Effector memory CD4-positive, alpha-beta T cell (primary cell): ENCODE measurements around the gene RPS24.

ENCODE experiments used
- DNase-seq, 3 donors: peaks; one replicate each; pipeline ENCODE4 v3.0.0-alpha.2; 2020
- H3K27ac ChIP-seq: 2 replicates; pipeline ENCODE4 v1.7.0; 2013; ENCODE audit warnings: mild to moderate bottlenecking, low read length, moderate library complexity; ENCODE audit not compliant: insufficient read depth, poor library complexity, severe bottlenecking
- H3K27me3 ChIP-seq: replicated peaks from 2 replicates; pipeline ENCODE4 v1.7.0; 2013; ENCODE audit warnings: mild to moderate bottlenecking, low read length; ENCODE audit not compliant: insufficient read depth, control insufficient read depth, poor library complexity, severe bottlenecking
- H3K36me3 ChIP-seq: 2 replicates; pipeline ENCODE4 v1.7.0; 2013; ENCODE audit warnings: mild to moderate bottlenecking, low read length, moderate library complexity; ENCODE audit not compliant: control insufficient read depth, insufficient read depth
- H3K4me1 ChIP-seq: 2 replicates; pipeline ENCODE4 v1.7.0; 2013; ENCODE audit warnings: low read length, mild to moderate bottlenecking; ENCODE audit not compliant: control insufficient read depth, insufficient read depth, poor library complexity, severe bottlenecking
- H3K4me3 ChIP-seq: 2 replicates; pipeline ENCODE4 v1.7.0; 2013; ENCODE audit warnings: low read length, low read depth, mild to moderate bottlenecking; ENCODE audit not compliant: insufficient read depth, poor library complexity, severe bottlenecking
- H3K9me3 ChIP-seq: 2 replicates; pipeline ENCODE4 v1.7.0; 2013; ENCODE audit warnings: mild to moderate bottlenecking, low read length, moderate library complexity; ENCODE audit not compliant: control insufficient read depth

RPS24 gene

DNA sequence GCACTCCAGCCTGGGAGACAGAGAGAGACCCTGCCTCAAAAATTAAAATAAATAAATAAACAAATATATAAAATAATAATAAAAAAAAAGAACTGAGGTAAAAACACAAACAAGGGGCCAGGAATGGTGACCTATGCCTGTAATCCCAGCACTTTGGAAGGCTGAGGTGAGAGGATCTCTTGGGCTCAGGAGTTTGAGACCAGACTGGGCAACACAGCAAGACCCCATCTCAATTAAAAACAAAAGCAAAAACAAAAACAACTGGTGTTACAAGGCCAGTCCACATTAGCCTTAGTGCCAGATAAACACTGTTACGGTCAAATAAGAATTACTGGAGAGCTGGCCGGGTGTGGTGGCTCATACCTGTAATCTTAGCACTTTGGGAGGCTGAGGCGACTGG lies 9.9 kb upstream of the RPS24 start:
- Histone ChIP-seq H3K27ac (no peak overlapping the region), H3K9me3 (no peaks in the 10 kb centered on the region), H3K4me1 (no peaks in the 10 kb centered on the region), H3K36me3 (peaks cover 63% of the 10 kb centered on the region), H3K27me3 (no peaks in the 10 kb centered on the region), H3K4me3 (no peak overlapping the region)
- DNase-seq = no peak

DNA sequence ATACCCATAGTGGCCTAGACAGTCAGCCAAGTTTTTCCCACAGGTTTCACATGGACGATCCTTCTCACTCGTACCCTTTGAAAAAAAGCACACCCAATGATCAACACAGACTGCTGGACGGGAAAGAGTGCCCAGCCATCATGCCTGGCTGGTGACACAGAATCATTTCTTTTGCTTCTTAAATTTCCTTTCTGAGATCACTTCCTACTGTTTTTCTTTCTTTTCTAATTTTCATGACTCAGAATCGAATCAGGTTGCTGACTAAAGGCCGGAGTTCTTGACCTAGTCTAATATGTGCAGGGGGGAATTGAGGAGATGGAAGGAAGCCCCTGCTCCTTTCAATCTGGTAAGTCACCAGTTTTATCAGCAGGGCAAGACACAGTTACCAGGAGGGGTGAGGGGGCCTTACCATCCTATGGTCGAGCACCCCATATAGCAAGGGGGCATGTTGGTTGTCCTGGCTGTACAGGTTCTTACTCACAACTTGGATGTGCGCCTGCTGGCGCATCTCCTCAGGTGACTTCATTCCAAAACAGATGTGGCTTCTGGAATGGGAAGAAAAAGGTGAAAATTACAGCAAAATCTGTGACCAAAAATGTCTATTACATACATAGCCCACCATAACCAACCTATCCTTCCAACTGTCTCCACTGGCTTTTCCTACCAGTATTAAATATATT lies 7.8 kb upstream of the RPS24 start:
- Histone ChIP-seq H3K4me1 (peaks cover 7% of the 10 kb centered on the region), H3K27me3 (no peaks in the 10 kb centered on the region), H3K27ac (no peak overlapping the region), H3K4me3 (no peak overlapping the region), H3K9me3 (no peaks in the 10 kb centered on the region), H3K36me3 (peaks cover 47% of the 10 kb centered on the region)
- no peak for DNase-seq

DNA sequence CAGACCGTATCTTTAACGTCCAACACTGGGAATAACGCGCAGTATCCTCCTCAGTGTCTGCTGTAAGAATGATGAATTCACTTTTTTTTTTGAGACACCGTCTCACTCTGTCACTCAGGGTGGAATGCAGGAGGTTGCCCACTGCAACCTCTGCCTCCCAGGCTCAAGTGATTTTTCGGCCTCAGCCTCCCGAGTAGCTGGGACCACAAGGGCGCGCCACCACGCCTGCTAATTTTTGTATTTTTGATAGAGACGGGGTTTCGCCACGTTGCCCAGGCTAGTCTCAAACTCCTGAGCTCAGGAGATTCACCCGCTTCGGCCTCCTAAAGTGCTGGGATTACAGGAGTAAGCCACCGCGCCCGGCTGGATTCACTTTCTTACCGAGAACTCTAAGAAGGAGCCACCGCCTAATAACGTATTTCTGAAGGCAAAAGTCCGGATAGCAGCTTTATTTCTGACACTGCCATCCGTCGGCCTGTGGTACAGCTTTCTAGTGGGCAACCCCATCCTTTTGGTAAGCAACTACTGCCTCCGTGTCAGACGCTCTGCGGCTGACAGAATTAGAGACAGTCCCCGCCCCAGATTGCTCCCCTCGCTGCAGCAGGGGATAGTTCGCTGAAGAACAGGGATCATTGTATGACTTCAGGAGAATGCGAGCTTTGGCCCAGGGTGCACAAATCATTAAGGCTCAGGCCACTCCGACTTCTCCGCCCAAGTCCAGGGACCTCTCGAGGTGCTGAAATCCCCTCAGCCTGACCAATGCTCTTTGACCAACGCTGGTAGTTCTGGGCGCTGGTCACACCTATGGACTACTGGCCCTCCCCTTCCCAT lies 5.0 kb upstream of the RPS24 start:
- H3K4me1 ChIP-seq = peaks cover 7% of the 10 kb centered on the region
- H3K36me3 ChIP-seq = peaks cover 20% of the 10 kb centered on the region
- H3K27me3 ChIP-seq = no peaks in the 10 kb centered on the region
- H3K4me3 ChIP-seq = peak overlapping the region; percentile 98
- H3K9me3 ChIP-seq = no peaks in the 10 kb centered on the region
- H3K27ac ChIP-seq = peak overlapping the region; percentile 69
- peak; percentile 4 to 11 (median 10) for DNase-seq

DNA sequence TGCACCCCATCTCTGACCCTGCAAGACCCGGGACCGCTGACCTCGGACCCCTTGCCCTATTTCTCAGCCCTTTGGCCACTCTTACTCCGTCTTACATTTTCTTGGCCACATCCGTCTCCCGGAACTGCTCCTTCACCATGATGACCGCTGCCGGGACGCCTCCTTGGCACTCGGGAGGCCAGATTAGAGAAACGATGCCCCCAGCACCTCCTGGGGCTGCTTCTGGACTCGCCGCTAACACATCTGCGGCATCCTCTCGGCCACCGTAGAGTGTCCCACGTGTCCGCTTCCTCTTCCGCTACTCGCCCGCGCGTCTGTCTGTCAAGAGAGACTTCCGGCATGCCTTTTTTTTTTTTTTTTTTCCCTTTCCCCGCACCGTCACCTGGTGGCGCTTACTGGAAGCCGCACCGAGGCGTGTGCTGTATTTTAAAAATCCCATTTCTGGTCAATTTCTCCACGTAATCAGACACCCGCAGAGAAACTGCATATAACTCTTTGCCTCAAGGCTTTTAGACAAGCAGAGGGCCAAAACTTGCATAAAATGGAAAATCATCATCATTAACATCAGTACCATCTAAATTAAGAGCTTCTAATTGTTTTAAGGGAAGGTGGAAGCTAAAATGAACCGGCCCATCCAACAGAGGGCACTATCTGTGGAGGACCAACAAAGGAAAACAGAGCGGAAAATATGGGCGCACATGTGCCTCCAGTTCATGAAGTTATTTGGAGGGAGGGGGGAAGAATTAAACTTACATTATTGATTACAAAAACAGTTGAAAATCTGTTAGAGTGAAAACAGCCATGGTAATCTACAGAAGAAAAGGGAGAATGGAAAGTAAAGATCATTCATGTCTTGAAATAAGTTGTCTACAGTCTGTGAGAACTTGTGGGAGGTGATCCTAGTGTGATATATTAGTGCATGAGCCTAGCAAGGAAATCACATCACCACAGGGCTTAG lies 4.1 kb upstream of the RPS24 start, which contains the start of gene POLR3A:
Gene POLR3A (minus strand): TSS at position 247 of the 958 bp plus-strand sequence. CDS start 108 bp downstream, at position 139.
- peak; percentile 85 to 87 (median 86) for DNase-seq
- peaks cover 10% of the 10 kb centered on the region for H3K4me1 ChIP-seq
- peak within 1 kb of the TSS; percentile 98 for H3K4me3 ChIP-seq
- no peaks in the 10 kb centered on the region for H3K27me3 ChIP-seq
- peak within 1 kb of the TSS; percentile 69 for H3K27ac ChIP-seq
- H3K9me3 ChIP-seq = no peaks in the 10 kb centered on the region
- H3K36me3 ChIP-seq = peaks cover 11% of the 10 kb centered on the region

DNA sequence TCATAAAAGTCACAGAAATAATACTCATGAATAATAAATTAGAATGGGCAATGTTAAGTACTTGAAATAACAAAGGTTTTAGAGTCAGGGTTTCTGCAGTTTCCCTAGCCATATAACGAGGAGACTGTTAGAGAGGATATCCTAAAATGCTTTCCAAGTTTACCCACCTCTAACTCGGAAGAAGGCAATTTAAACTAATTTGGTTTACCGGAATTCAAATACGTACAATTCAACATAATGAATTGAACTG lies 351 bp upstream of the RPS24 start:
- peak overlapping the region; percentile 96 for H3K4me3 ChIP-seq
- H3K36me3 ChIP-seq = peaks cover 32% of the 10 kb centered on the region
- no peak for DNase-seq
- H3K27me3 ChIP-seq = no peaks in the 10 kb centered on the region
- peaks cover 36% of the 10 kb centered on the region for H3K4me1 ChIP-seq
- H3K27ac ChIP-seq = peak overlapping the region; percentile 37
- no peaks in the 10 kb centered on the region for H3K9me3 ChIP-seq

DNA sequence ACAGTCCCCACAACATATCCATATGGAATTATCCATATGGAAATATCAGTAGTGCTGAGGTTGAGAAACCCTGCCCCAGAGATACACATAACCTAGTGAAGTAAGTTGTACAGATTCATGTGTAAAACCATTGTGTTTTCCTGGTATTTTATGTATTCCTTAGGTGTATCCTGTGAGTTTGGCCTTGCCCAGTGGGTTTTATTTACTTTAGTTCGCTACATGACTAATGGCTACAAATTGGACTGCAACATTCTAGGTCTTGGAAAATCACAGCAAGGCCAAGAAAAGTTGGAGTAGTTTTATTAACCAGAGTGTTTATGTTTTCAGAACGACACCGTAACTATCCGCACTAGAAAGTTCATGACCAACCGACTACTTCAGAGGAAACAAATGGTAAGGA lies 1.4 kb downstream of the RPS24 start:
- no peaks in the 10 kb centered on the region for H3K27me3 ChIP-seq
- no peak for DNase-seq
- peaks cover 49% of the 10 kb centered on the region for H3K36me3 ChIP-seq
- H3K27ac ChIP-seq = peak overlapping the region; percentile 54
- peaks cover 30% of the 10 kb centered on the region for H3K4me1 ChIP-seq
- H3K9me3 ChIP-seq = no peaks in the 10 kb centered on the region
- H3K4me3 ChIP-seq = peak overlapping the region; percentile 96

DNA sequence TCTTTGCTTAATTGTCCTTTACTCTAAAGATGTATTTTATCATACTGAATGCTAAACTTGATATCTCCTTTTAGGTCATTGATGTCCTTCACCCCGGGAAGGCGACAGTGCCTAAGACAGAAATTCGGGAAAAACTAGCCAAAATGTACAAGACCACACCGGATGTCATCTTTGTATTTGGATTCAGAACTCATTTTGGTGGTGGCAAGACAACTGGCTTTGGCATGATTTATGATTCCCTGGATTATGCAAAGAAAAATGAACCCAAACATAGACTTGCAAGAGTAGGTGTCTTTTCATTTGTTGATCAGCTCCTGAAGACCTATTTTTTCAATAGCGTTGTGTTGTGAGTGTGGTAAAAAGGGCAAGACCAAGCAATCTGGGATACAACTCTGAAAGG lies 1.8 kb downstream of the RPS24 start:
- DNase-seq = no peak
- peaks cover 53% of the 10 kb centered on the region for H3K36me3 ChIP-seq
- H3K27me3 ChIP-seq = no peaks in the 10 kb centered on the region
- peak overlapping the region; percentile 54 for H3K27ac ChIP-seq
- peaks cover 29% of the 10 kb centered on the region for H3K4me1 ChIP-seq
- H3K4me3 ChIP-seq = no peak overlapping the region
- H3K9me3 ChIP-seq = no peaks in the 10 kb centered on the region

DNA sequence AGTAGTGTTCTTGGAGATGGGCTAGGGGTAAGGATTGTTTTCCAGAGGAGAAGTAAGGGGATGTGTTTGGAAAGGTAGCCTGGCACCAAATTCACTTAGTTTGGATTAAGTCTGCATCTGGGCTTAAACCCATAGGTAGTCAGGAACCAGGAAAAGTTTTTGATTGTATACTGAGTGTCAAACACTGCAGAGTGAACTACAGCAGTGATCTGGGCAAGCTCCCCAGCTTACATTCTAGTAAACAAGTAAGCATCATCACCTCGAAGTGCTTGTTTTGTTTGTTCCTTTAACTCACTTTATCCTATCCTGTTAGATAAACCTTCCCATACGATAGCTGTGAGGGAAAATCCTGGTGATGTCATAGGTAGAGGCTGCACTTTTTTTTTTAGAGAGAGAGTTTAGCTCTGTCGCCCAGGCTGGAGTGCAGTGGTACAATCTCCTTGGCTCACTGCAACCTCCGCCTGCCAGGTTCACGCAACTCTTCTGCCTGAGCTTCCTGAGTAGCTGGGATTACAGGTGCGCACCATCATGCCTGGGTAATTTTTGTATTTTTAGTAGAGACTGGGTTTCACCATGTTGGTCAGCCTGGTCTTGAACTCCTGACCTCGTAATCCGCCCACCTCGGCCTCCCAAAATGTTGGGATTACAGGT lies 2.4 kb downstream of the RPS24 start:
- peak overlapping the region; percentile 54 for H3K27ac ChIP-seq
- H3K36me3 ChIP-seq = peaks cover 59% of the 10 kb centered on the region
- no peak for DNase-seq
- H3K27me3 ChIP-seq = no peaks in the 10 kb centered on the region
- H3K9me3 ChIP-seq = no peaks in the 10 kb centered on the region
- H3K4me1 ChIP-seq = peaks cover 29% of the 10 kb centered on the region
- no peak overlapping the region for H3K4me3 ChIP-seq

DNA sequence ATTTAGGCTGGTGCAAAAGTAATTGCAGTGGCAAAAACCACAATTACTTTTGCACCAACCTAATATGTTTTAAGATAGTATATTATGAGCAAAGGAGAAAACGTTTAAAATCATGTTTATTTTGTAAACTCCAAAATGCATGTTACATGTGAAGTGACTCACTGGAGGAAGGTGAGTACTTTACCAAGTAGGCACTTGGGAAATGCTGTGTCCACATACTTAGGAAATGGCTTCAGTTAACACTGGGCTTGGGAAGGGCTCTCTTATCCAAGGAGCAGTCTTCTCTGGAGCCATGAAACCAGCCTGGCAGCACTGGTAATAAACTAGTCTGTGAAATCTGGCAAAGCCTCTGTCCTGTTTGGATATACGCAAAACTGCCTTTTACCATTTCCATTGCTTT lies 4.4 kb downstream of the RPS24 start:
- no peak for DNase-seq
- Histone ChIP-seq H3K27ac (no peak overlapping the region), H3K36me3 (peaks cover 73% of the 10 kb centered on the region), H3K4me1 (peaks cover 29% of the 10 kb centered on the region), H3K9me3 (no peaks in the 10 kb centered on the region), H3K27me3 (no peaks in the 10 kb centered on the region), H3K4me3 (no peak overlapping the region)
